HCT116 (cell line): ENCODE data around the gene SMS. TPM values are rescaled to one million over a fixed set of nuclear protein-coding genes. Genes with fewer than 3 reads are reported as not detected.
A peak's percentile ranks its signal among the peaks of the same experiment; 100 is the strongest.

Source experiments
- ATAC-seq: fragments of 200-7000 bp; cut with Tn5 transposase; 2 replicates; pipeline ENCODE4 v1.9.1; 2020; ENCODE audit warnings: mild to moderate bottlenecking, moderate library complexity
- BruUV-seq: library from RNA; stranded (reverse); fragments of 400-500 nt; replicated peaks from 2 replicates; lab custom pipeline; 2021; lab: Mats Ljungman, UMichigan
- CTCF ChIA-PET: fragments of 300-600 bp; sonication (Branson Sonifier 250); formaldehyde crosslinking; loops from one replicate; lab custom pipeline; 2021; ENCODE audit warnings: antibody characterized with exemption; lab: Charles Lee
- POLR2A ChIA-PET: fragments of 300-600, 350-600 bp; sonication (Branson Sonifier 250); formaldehyde crosslinking; loops from one replicate; lab custom pipeline; 2021; ENCODE audit warnings: antibody characterized with exemption; lab: Charles Lee
- RAD21 ChIA-PET, 2 experiments: fragments of 300-600 bp; sonication (Branson Sonifier 250); formaldehyde crosslinking; loops; one replicate each; lab custom pipeline; 2023; ENCODE audit warnings: low total read pairs in 2 of 2; ENCODE audit not compliant: uncharacterized antibody in 2 of 2, unreplicated experiment in 2 of 2, low non-redundant PET in 1 of 2; lab: Charles Lee
- DNase-seq: peaks from one replicate; pipeline ENCODE4 v3.0.0-alpha.2; 2010; ENCODE audit warnings: low read depth, low spot score
- H2AFZ ChIP-seq: fragments of 200-600 bp; shearing (Covaris generic), sonication (generic); 2 replicates; pipeline ENCODE4 v1.6.1; 2017; ENCODE audit warnings: low read depth, mixed run types, mixed read lengths, antibody characterized with exemption, low read length; ENCODE audit not compliant: poor library complexity, severe bottlenecking
- H3K27ac ChIP-seq: 2 replicates; pipeline ENCODE4 v1.5.1; 2012; ENCODE audit warnings: low read depth, low read length
- H3K27me3 ChIP-seq: fragments of 200-600 bp; sonication (generic); 2 replicates; pipeline ENCODE4 v1.6.1; 2016; ENCODE audit warnings: mixed run types, low read length, mixed read lengths; ENCODE audit not compliant: insufficient read depth
- H3K36me3 ChIP-seq, 2 experiments: fragments of 200-500 bp in 1 of 2; fragments of 200-600 bp in 1 of 2; sonication (Bioruptor generic) in 1 of 2; sonication (generic) in 1 of 2; 2 replicates each; pipeline versions ENCODE4 v1.5.1 to v1.6.1; 2014 to 2016; ENCODE audit warnings: low read length in 2 of 2, inconsistent platforms in 1 of 2, mixed read lengths in 1 of 2, mixed run types in 1 of 2; ENCODE audit not compliant: insufficient read depth in 2 of 2, control insufficient read depth in 1 of 2
- H3K4me1 ChIP-seq, 2 experiments: fragments of 200-600 bp in 1 of 2; sonication (generic) in 1 of 2; 2 replicates each; pipeline versions ENCODE4 v1.5.1 to v1.6.1; 2012 to 2017; ENCODE audit warnings: low read length in 2 of 2, inconsistent platforms in 1 of 2, mild to moderate bottlenecking in 1 of 2, mixed read lengths in 1 of 2, mixed run types in 1 of 2, moderate library complexity in 1 of 2; ENCODE audit not compliant: insufficient read depth in 2 of 2, control insufficient read depth in 1 of 2
- H3K4me2 ChIP-seq: fragments of 200-600 bp; sonication (generic); 2 replicates; pipeline ENCODE4 v1.6.1; 2017; ENCODE audit warnings: mixed run types, low read length, mixed read lengths
- H3K4me3 ChIP-seq, 2 experiments: fragments of 200-600 bp in 1 of 2; sonication (generic) in 1 of 2; replicated peaks in 1 of 2; 2 replicates each; pipeline ENCODE4 v1.5.1; 2011 to 2016; ENCODE audit warnings: low read length in 2 of 2, control low read depth in 1 of 2, low read depth in 1 of 2, mild to moderate bottlenecking in 1 of 2, mixed read lengths in 1 of 2, mixed run types in 1 of 2
- H3K79me2 ChIP-seq: fragments of 200-600 bp; sonication (generic); 2 replicates; pipeline ENCODE4 v1.6.1; 2017; ENCODE audit warnings: mild to moderate bottlenecking, mixed run types, low read length, moderate library complexity, mixed read lengths; ENCODE audit not compliant: insufficient read depth
- H3K9ac ChIP-seq: fragments of 200-600 bp; sonication (generic); 2 replicates; pipeline ENCODE4 v1.6.1; 2016; ENCODE audit warnings: low read length, mixed read lengths
- H3K9me2 ChIP-seq: fragments of 200-600 bp; sonication (generic), shearing (Covaris generic); 2 replicates; pipeline ENCODE4 v1.6.1; 2017; ENCODE audit warnings: mixed run types, mild to moderate bottlenecking, moderate library complexity; ENCODE audit not compliant: insufficient read depth
- H3K9me3 ChIP-seq, 2 experiments: fragments of 200-500 bp in 1 of 2; fragments of 200-600 bp in 1 of 2; sonication (Bioruptor generic) in 1 of 2; sonication (generic) in 1 of 2; 2 replicates each; pipeline ENCODE4 v1.6.1; 2014 to 2017; ENCODE audit warnings: low read length in 2 of 2, mixed read lengths in 2 of 2, inconsistent platforms in 1 of 2, low read depth in 1 of 2, mild to moderate bottlenecking in 1 of 2, mixed run types in 1 of 2, moderate library complexity in 1 of 2; ENCODE audit not compliant: control insufficient read depth in 1 of 2, insufficient read depth in 1 of 2
- H4K20me1 ChIP-seq: fragments of 200-600 bp; sonication (generic), shearing (Covaris generic); 2 replicates; pipeline ENCODE4 v1.6.1; 2017; ENCODE audit warnings: mixed run types, mild to moderate bottlenecking, moderate library complexity; ENCODE audit not compliant: insufficient read depth
- CBX3 ChIP-seq: IDR thresholded peaks from 2 replicates; pipeline ENCODE4 v1.6.1; 2012; ENCODE audit warnings: low read depth
- CEBPB ChIP-seq: IDR thresholded peaks from 2 replicates; pipeline ENCODE4 v1.6.1; 2012; ENCODE audit warnings: low read depth
- EZH2 ChIP-seq: fragments of 200-600 bp; sonication (generic); IDR thresholded peaks from 2 replicates; pipeline ENCODE4 v1.6.1; 2017; ENCODE audit warnings: antibody characterized with exemption, mixed run types
- EZH2phosphoT487 ChIP-seq: fragments of 200-600 bp; IDR thresholded peaks from 2 replicates; pipeline ENCODE4 v1.6.1; 2018; ENCODE audit warnings: antibody characterized with exemption, borderline replicate concordance
- FOSL1 ChIP-seq: IDR thresholded peaks from 2 replicates; pipeline ENCODE4 v1.6.1; 2012; ENCODE audit warnings: low read depth
- JUND ChIP-seq: IDR thresholded peaks from 2 replicates; pipeline ENCODE4 v1.6.1; 2012
- MAX ChIP-seq: IDR thresholded peaks from 2 replicates; pipeline ENCODE4 v1.6.1; 2012
- POLR2A ChIP-seq: IDR thresholded peaks from 2 replicates; pipeline ENCODE4 v1.7.0; 2011; ENCODE audit warnings: borderline replicate concordance; ENCODE audit not compliant: insufficient read depth, insufficient read length; ENCODE audit errors: extremely low read depth
- POLR2AphosphoS5 ChIP-seq: IDR thresholded peaks from 2 replicates; pipeline ENCODE4 v1.6.1; 2011; ENCODE audit warnings: mild to moderate bottlenecking, low read depth, low read length, moderate library complexity
- REST ChIP-seq: IDR thresholded peaks from 2 replicates; pipeline ENCODE4 v1.6.1; 2012; ENCODE audit warnings: low read depth
- SIN3A ChIP-seq: IDR thresholded peaks from 2 replicates; pipeline ENCODE4 v1.6.1; 2012; ENCODE audit warnings: low read depth
- SP1 ChIP-seq: IDR thresholded peaks from 2 replicates; pipeline ENCODE4 v1.6.1; 2012; ENCODE audit warnings: low read depth
- SRF ChIP-seq: IDR thresholded peaks from 2 replicates; pipeline ENCODE4 v1.6.1; 2012; ENCODE audit warnings: low read depth
- YY1 ChIP-seq: IDR thresholded peaks from 2 replicates; pipeline ENCODE4 v1.6.1; 2011; ENCODE audit warnings: low read length, low read depth, moderate library complexity, mild to moderate bottlenecking; ENCODE audit not compliant: insufficient replicate concordance; ENCODE audit errors: extremely low read depth
- ZFX ChIP-seq: fragments of 450-650 bp; IDR thresholded peaks from 2 replicates; pipeline ENCODE4 v1.6.1; 2017
- ZNF274 ChIP-seq: fragments of 200-500 bp; sonication (Bioruptor generic); IDR thresholded peaks from 2 replicates; pipeline ENCODE4 v1.6.1; 2014; ENCODE audit warnings: mild to moderate bottlenecking, low read depth, low read length, inconsistent platforms
- intact Hi-C: fragments of 100-400 bp; cut with micrococcal nuclease; formaldehyde crosslinking; loops from 2 replicates; pipeline ENCODE4 v1.10.0; 2022
- total RNA-seq: library from RNA; stranded (reverse); gene quantifications from one replicate; pipeline ENCODE4 v1.2.1, GENCODE V29; 2021; ENCODE audit not compliant: unreplicated experiment

Gene SMS
- total RNA-seq, 1 experiment from 2014 or later: 164 TPM

- Histone ChIP-seq H3K4me2 (peak overlapping the region; percentile 71), H3K4me3 (peak overlapping the region in 1 of 2 experiments; percentile 40; a peak in 2 of 4 replicates), H3K9ac (peak overlapping the region; percentile 56), H3K27me3 (no peaks in the 10 kb centered on the region), H3K4me1 (peaks cover 15 to 36% of the 10 kb centered on the region in 2 experiments), H2AFZ (no peak overlapping the region), H4K20me1 (no peaks in the 10 kb centered on the region), H3K79me2 (no peaks in the 10 kb centered on the region), H3K9me3 (no peaks in the 10 kb centered on the region), H3K36me3 (no peaks in the 10 kb centered on the region), H3K27ac (peak overlapping the region; percentile 70; the same call in 1 of the 2 replicates), H3K9me2 (no peaks in the 10 kb centered on the region)
- ChIA-PET RAD21 (no interaction called here), CTCF (no interaction called here), POLR2A (no interaction called here)
- TF ChIP-seq JUND (no peak), MAX (no peak), SRF (no peak), CEBPB (no peak), EZH2 (no peak), ZNF274 (no peak), EZH2phosphoT487 (no peak), FOSL1 (no peak)
- DNase-seq: no peak
- TSS peak; percentile 93 for BruUV-seq
- intact Hi-C loops: no loop called here
- no peak for ATAC-seq
Measured at GRCh38 chrX:21926116-21926515, 14.4 kb upstream of the SMS start.

GRCh38 chrX:21926527-21927278, 13.8 kb upstream of the SMS start:
- intact Hi-C loops: no loop called here
- Histone ChIP-seq H3K4me3 (peak overlapping the region; percentile 11 to 40; a peak in 3 of 4 replicates), H2AFZ (peak overlapping the region; percentile 39), H3K27ac (peak overlapping the region; percentile 70; the same call in 1 of the 2 replicates), H3K4me1 (peaks cover 15 to 36% of the 10 kb centered on the region in 2 experiments), H4K20me1 (no peaks in the 10 kb centered on the region), H3K27me3 (no peaks in the 10 kb centered on the region), H3K9me3 (no peaks in the 10 kb centered on the region), H3K9ac (peak overlapping the region; percentile 56), H3K4me2 (peak overlapping the region; percentile 71), H3K36me3 (no peaks in the 10 kb centered on the region), H3K79me2 (no peaks in the 10 kb centered on the region), H3K9me2 (no peaks in the 10 kb centered on the region)
- RAD21 ChIA-PET: no interaction called here
- ATAC-seq: peak; percentile 90
- peak; percentile 82 for DNase-seq
- BruUV-seq: no TSS peak
- POLR2A ChIA-PET: no interaction called here
- CTCF ChIA-PET: no interaction called here
- TF ChIP-seq MAX (0 out of 2 replicates have a peak, but pooled peaks have one; percentile 32), YY1 (no peak), REST (no peak), ZFX (no peak), POLR2AphosphoS5 (peak; percentile 26; the same call in 1 of the 2 replicates), CEBPB (peak; percentile 60; the same call in 1 of the 2 replicates), CBX3 (peak; percentile 46; the same call in 1 of the 2 replicates), EZH2phosphoT487 (no peak), POLR2A (no peak), SP1 (peak; percentile 75), SIN3A (peak; percentile 72; the same call in 1 of the 2 replicates), JUND (peak; percentile 90), FOSL1 (peak; percentile 87), SRF (peak; percentile 31; the same call in 1 of the 2 replicates), ZNF274 (no peak)
